A673 (cell line): ENCODE results near the gene UCP3.

Experiments used
- EZH2 ChIP-seq: fragments of 200-600 bp; sonication (generic); IDR thresholded peaks from 2 replicates; pipeline ENCODE4 v1.6.1; 2017; ENCODE audit warnings: borderline replicate concordance, low read depth, mild to moderate bottlenecking, mixed read lengths, antibody characterized with exemption, low read length; ENCODE audit not compliant: poor library complexity, severe bottlenecking
- TF ChIP-seq, protein P1 (sequence below): fragments of 300-800, 200-600 bp; sonication (generic); conservative IDR thresholded peaks from 2 replicates; pipeline ENCODE4 v1.5.1; 2017; ENCODE audit warnings: low read depth, mild to moderate bottlenecking, antibody characterized with exemption, low read length, moderate library complexity, mixed read lengths

DNA sequence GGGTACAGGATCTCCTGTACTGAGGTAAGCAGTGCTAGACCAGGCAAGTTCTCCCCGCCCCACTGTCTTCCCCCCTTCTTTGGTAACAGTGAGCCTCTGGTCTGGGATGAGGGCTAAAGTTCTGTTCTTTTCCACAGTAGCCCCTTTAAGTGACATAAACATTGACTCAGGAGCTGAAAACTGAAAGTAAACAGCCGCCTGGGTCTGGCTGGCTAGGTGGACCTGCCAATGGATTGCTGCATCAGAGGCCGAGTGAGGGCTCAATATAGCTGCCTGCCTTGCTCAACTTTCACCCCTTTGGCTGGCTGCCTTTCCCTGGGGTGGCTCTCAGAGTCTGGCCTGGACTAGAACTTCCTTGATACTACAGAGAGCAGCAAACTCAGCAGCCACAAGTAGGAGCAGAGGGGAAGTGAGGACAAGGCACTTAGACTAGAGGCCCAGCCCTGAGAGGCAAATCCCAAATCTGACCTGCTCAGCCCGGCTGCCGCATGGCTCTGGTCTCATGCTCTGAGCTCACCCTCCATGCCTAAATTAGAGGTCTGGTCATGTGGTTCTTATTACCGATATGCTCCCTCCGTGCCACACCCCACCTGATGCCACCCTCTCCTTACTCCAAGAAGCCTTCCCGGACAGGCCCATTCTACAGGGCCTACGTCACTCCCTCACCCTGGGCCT, 9.6 kb upstream of the UCP3 start:
- TF ChIP-seq, protein P1, sequence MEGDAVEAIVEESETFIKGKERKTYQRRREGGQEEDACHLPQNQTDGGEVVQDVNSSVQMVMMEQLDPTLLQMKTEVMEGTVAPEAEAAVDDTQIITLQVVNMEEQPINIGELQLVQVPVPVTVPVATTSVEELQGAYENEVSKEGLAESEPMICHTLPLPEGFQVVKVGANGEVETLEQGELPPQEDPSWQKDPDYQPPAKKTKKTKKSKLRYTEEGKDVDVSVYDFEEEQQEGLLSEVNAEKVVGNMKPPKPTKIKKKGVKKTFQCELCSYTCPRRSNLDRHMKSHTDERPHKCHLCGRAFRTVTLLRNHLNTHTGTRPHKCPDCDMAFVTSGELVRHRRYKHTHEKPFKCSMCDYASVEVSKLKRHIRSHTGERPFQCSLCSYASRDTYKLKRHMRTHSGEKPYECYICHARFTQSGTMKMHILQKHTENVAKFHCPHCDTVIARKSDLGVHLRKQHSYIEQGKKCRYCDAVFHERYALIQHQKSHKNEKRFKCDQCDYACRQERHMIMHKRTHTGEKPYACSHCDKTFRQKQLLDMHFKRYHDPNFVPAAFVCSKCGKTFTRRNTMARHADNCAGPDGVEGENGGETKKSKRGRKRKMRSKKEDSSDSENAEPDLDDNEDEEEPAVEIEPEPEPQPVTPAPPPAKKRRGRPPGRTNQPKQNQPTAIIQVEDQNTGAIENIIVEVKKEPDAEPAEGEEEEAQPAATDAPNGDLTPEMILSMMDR, result no peak
- no peak for TF ChIP-seq EZH2
